ENCODE measurements around the gene LYST.

LYST gene

GRCh38 chr1:235825229-235825628 is 41.5 kb downstream of the LYST start:
- TF ChIP-seq TAF1 (IDR thresholded peaks at IDR 0.05; ENCODE audit: borderline replicate concordance, insufficient read depth, low read length) = no peak
- TF ChIP-seq FOXP2 (optimal IDR thresholded peaks at IDR 0.05; ENCODE audit: borderline replicate concordance, extremely low read depth, extremely low read length, insufficient read depth) = no peak
- no peak for TF ChIP-seq REST (IDR thresholded peaks at IDR 0.05; ENCODE audit: insufficient read depth in 1 of 2, low read depth in 2 of 2, low read length in 2 of 2)
- TF ChIP-seq POLR2AphosphoS5 (IDR thresholded peaks at IDR 0.05; ENCODE audit: low read depth, low read length) = no peak
- TF ChIP-seq SIN3A (IDR thresholded peaks at IDR 0.05; ENCODE audit: borderline replicate concordance, insufficient read depth, low read length) = no peak

GRCh38 chr1:235823684-235824083 is 43.0 kb downstream of the LYST start:
- TF ChIP-seq TAF1 (IDR thresholded peaks at IDR 0.05; ENCODE audit: borderline replicate concordance, insufficient read depth, low read length) (no peak), SIN3A (IDR thresholded peaks at IDR 0.05; ENCODE audit: borderline replicate concordance, insufficient read depth, low read length) (no peak), POLR2AphosphoS5 (IDR thresholded peaks at IDR 0.05; ENCODE audit: low read depth, low read length) (no peak), REST (IDR thresholded peaks at IDR 0.05; ENCODE audit: insufficient read depth in 1 of 2, low read depth in 2 of 2, low read length in 2 of 2) (no peak), FOXP2 (optimal IDR thresholded peaks at IDR 0.05; ENCODE audit: borderline replicate concordance, extremely low read depth, extremely low read length, insufficient read depth) (no peak)

DNA sequence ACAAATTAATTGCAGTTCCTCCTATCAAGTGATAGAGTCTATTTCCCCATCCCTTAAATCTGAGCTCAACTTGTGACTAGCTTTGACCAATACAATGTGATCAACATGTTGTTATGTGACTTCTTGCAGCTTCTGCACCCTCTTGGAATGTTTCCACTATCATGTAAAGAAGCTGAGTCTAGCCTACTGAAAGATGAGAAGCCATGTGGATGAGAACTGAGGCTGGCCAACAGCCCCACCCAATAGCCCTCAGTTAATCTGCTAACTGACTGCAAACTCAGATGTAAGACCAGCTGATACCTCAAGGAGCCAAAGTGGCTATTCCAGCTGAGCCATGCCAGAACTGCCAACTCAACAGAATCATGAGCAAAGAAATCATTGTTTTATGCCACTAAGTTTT is 44.0 kb downstream of the LYST start:
- no peak for TF ChIP-seq REST (IDR thresholded peaks at IDR 0.05; ENCODE audit: insufficient read depth in 1 of 2, low read depth in 2 of 2, low read length in 2 of 2)
- TF ChIP-seq FOXP2 (optimal IDR thresholded peaks at IDR 0.05; ENCODE audit: borderline replicate concordance, extremely low read depth, extremely low read length, insufficient read depth) = no peak
- no peak for TF ChIP-seq POLR2AphosphoS5 (IDR thresholded peaks at IDR 0.05; ENCODE audit: low read depth, low read length)
- no peak for TF ChIP-seq SIN3A (IDR thresholded peaks at IDR 0.05; ENCODE audit: borderline replicate concordance, insufficient read depth, low read length)
- TF ChIP-seq TAF1 (IDR thresholded peaks at IDR 0.05; ENCODE audit: borderline replicate concordance, insufficient read depth, low read length) = no peak

GRCh38 chr1:235821361-235821981 is 45.2 kb downstream of the LYST start:
- no peak for TF ChIP-seq FOXP2 (optimal IDR thresholded peaks at IDR 0.05; ENCODE audit: borderline replicate concordance, extremely low read depth, extremely low read length, insufficient read depth)
- no peak for TF ChIP-seq POLR2AphosphoS5 (IDR thresholded peaks at IDR 0.05; ENCODE audit: low read depth, low read length)
- TF ChIP-seq REST (IDR thresholded peaks at IDR 0.05; ENCODE audit: insufficient read depth in 1 of 2, low read depth in 2 of 2, low read length in 2 of 2) = no peak
- no peak for TF ChIP-seq TAF1 (IDR thresholded peaks at IDR 0.05; ENCODE audit: borderline replicate concordance, insufficient read depth, low read length)
- no peak for TF ChIP-seq SIN3A (IDR thresholded peaks at IDR 0.05; ENCODE audit: borderline replicate concordance, insufficient read depth, low read length)

All from PFSK-1 (cell line).